Neural cell (in vitro differentiated cells): ENCODE measurements around the gene SIL1. TPM values are rescaled to one million over a fixed set of nuclear protein-coding genes. Genes with fewer than 3 reads are reported as not detected.
A peak's percentile ranks its signal among the peaks of the same experiment; 100 is the strongest.

ENCODE experiments used
- H2AFZ ChIP-seq: fragments of 200-600, 300-800 bp; sonication (generic), shearing (Covaris generic); 2 replicates; pipeline ENCODE4 v1.6.0; 2014; ENCODE audit warnings: low read depth, mild to moderate bottlenecking, antibody characterized with exemption, low read length, moderate library complexity
- H3F3A ChIP-seq: fragments of 200-600 bp; shearing (Covaris generic); 2 replicates; pipeline ENCODE4 v1.6.1; 2016; ENCODE audit warnings: mild to moderate bottlenecking, moderate library complexity, mixed read lengths, antibody characterized with exemption, low read length; ENCODE audit not compliant: insufficient read depth, poor library complexity, severe bottlenecking
- H3K27ac ChIP-seq: fragments of 200-600, 300-800 bp; sonication (generic), shearing (Covaris generic); 2 replicates; pipeline ENCODE4 v1.5.1; 2014; ENCODE audit warnings: mild to moderate bottlenecking, low read length, moderate library complexity
- H3K27me3 ChIP-seq: fragments of 300-800, 200-600 bp; sonication (generic), shearing (Covaris generic); 2 replicates; pipeline ENCODE4 v1.6.0; 2014; ENCODE audit warnings: mild to moderate bottlenecking, low read depth, low read length, moderate library complexity; ENCODE audit not compliant: insufficient read depth
- H3K36me3 ChIP-seq: fragments of 300-800, 200-600 bp; sonication (generic), shearing (Covaris generic); 2 replicates; pipeline ENCODE4 v1.5.1; 2014; ENCODE audit warnings: mild to moderate bottlenecking, antibody characterized with exemption, low read length, moderate library complexity; ENCODE audit not compliant: insufficient read depth
- H3K4me2 ChIP-seq: fragments of 300-800, 200-600 bp; sonication (generic), shearing (Covaris generic); 2 replicates; pipeline ENCODE4 v1.6.0; 2014; ENCODE audit warnings: mild to moderate bottlenecking, low read length
- H3K4me3 ChIP-seq: fragments of 300-800, 200-600 bp; sonication (generic), shearing (Covaris generic); 2 replicates; pipeline ENCODE4 v1.5.1; 2014; ENCODE audit warnings: mild to moderate bottlenecking, low read length, moderate library complexity
- H3K79me2 ChIP-seq: fragments of 200-600 bp; shearing (Covaris generic); replicated peaks from 2 replicates; pipeline ENCODE4 v1.6.0; 2014; ENCODE audit warnings: mild to moderate bottlenecking, low read length, moderate library complexity; ENCODE audit not compliant: insufficient read depth
- H3K9ac ChIP-seq: fragments of 300-800, 200-600 bp; sonication (generic), shearing (Covaris generic); 2 replicates; pipeline ENCODE4 v1.6.1; 2016; ENCODE audit warnings: mild to moderate bottlenecking, low read length, mixed read lengths
- H3K9me2 ChIP-seq: fragments of 200-600 bp; shearing (Covaris generic); 2 replicates; pipeline ENCODE4 v1.6.1; 2016; ENCODE audit warnings: mild to moderate bottlenecking, low read length, mixed read lengths; ENCODE audit not compliant: insufficient read depth
- H3K9me3 ChIP-seq: fragments of 200-600, 300-800 bp; sonication (generic), shearing (Covaris generic); 2 replicates; pipeline ENCODE4 v1.6.1; 2016; ENCODE audit warnings: mild to moderate bottlenecking, mixed run types, low read length, moderate library complexity, mixed read lengths
- H4K20me1 ChIP-seq: fragments of 200-600 bp; shearing (Covaris generic); 2 replicates; pipeline ENCODE4 v1.6.1; 2016; ENCODE audit warnings: mild to moderate bottlenecking, mixed run types; ENCODE audit not compliant: insufficient read depth
- CTCF ChIP-seq: fragments of 450-650 bp; IDR thresholded peaks from 2 replicates; pipeline ENCODE4 v1.5.1; 2014; ENCODE audit warnings: antibody characterized with exemption, mild to moderate bottlenecking, moderate library complexity; ENCODE audit not compliant: poor library complexity, severe bottlenecking
- EP300 ChIP-seq: fragments of 450-650 bp; conservative IDR thresholded peaks from 2 replicates; pipeline ENCODE4 v1.6.1; 2014; ENCODE audit warnings: antibody characterized with exemption, mild to moderate bottlenecking, moderate library complexity; ENCODE audit not compliant: poor library complexity, severe bottlenecking
- EZH2 ChIP-seq: fragments of 200-600, 300-800 bp; shearing (Covaris generic), sonication (generic); IDR thresholded peaks from 2 replicates; pipeline ENCODE4 v1.6.1; 2014; ENCODE audit warnings: antibody characterized with exemption, low read length, borderline replicate concordance, mild to moderate bottlenecking; ENCODE audit not compliant: insufficient read depth, poor library complexity, severe bottlenecking
- MXI1 ChIP-seq: fragments of 450-650 bp; conservative IDR thresholded peaks from 2 replicates; pipeline ENCODE4 v1.6.1; 2014; ENCODE audit warnings: antibody characterized with exemption, mild to moderate bottlenecking; ENCODE audit not compliant: poor library complexity, severe bottlenecking
- POLR2AphosphoS5 ChIP-seq: IDR thresholded peaks from 2 replicates; pipeline ENCODE4 v1.6.1; 2012
- RAD21 ChIP-seq: fragments of 450-650 bp; conservative IDR thresholded peaks from 2 replicates; pipeline ENCODE4 v1.6.1; 2014; ENCODE audit warnings: antibody characterized with exemption, mild to moderate bottlenecking, moderate library complexity
- REST ChIP-seq: IDR thresholded peaks from 2 replicates; pipeline ENCODE4 v1.6.1; 2012; ENCODE audit warnings: borderline replicate concordance
- SMC3 ChIP-seq: fragments of 450-650 bp; conservative IDR thresholded peaks from 2 replicates; pipeline ENCODE4 v1.6.1; 2014; ENCODE audit warnings: antibody characterized with exemption, mild to moderate bottlenecking, moderate library complexity; ENCODE audit not compliant: poor library complexity
- TAF1 ChIP-seq: IDR thresholded peaks from 2 replicates; pipeline ENCODE4 v1.6.1; 2012; ENCODE audit warnings: low read depth
- polyA plus RNA-seq: library from polyadenylated mRNA; depleted of rRNA; stranded (reverse); fragments of >200 nt; gene quantifications from 2 replicates; pipeline ENCODE4 v1.2.3, GENCODE V29; 2014

SIL1 gene
- polyA plus RNA-seq, 1 donor from 2014 or later: 4.7 TPM

DNA sequence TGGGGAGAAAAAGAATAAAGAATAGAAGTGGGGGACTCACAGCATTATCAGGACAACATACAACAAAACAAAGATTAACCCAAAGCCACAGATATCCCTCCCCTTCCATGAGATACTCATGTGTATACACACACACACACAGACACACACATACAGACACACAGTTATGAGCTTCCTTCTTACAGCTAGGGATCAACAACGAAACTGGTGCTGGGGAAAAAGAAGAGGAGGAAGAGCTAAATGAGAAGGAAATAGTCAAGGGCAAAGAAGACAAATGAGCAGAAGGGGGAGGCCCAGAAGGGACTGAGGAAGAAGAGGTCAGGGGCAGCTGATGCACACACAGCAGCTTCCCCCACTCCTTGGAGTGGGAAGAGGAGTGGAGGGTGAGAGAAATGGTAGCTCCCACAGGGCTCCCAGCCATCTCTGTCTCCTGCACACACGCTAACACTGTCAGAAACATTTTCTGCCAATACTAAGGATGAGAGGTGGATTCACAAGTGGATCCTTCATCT lies 66.2 kb downstream of the SIL1 start:
- no peak overlapping the region for H3K4me3 ChIP-seq
- no peak overlapping the region for H3K4me2 ChIP-seq
- no peaks in the 10 kb centered on the region for H3F3A ChIP-seq
- H2AFZ ChIP-seq: peak overlapping the region; percentile 12
- H3K9ac ChIP-seq: peak overlapping the region; percentile 13
- TF ChIP-seq TAF1 (no peak), SMC3 (no peak), EZH2 (no peak), RAD21 (no peak), EP300 (no peak), MXI1 (no peak), POLR2AphosphoS5 (no peak)
- peak overlapping the region; percentile 33 for H3K27ac ChIP-seq
- H3K9me3 ChIP-seq: no peaks in the 10 kb centered on the region
- no peaks in the 10 kb centered on the region for H4K20me1 ChIP-seq
- no peaks in the 10 kb centered on the region for H3K9me2 ChIP-seq
- H3K79me2 ChIP-seq: no peaks in the 10 kb centered on the region
- no peaks in the 10 kb centered on the region for H3K27me3 ChIP-seq
- no peaks in the 10 kb centered on the region for H3K36me3 ChIP-seq

- peak overlapping the region; percentile 12 for H2AFZ ChIP-seq
- no peak overlapping the region for H3K4me2 ChIP-seq
- H3K9ac ChIP-seq: peak overlapping the region; percentile 13
- no peaks in the 10 kb centered on the region for H3F3A ChIP-seq
- H3K36me3 ChIP-seq: no peaks in the 10 kb centered on the region
- H3K9me3 ChIP-seq: no peaks in the 10 kb centered on the region
- H3K9me2 ChIP-seq: no peaks in the 10 kb centered on the region
- peak overlapping the region; percentile 7 for H3K4me3 ChIP-seq
- no peak for TF ChIP-seq RAD21
- no peak for TF ChIP-seq REST
- no peaks in the 10 kb centered on the region for H3K27me3 ChIP-seq
- H4K20me1 ChIP-seq: no peaks in the 10 kb centered on the region
- peak overlapping the region; percentile 33 for H3K27ac ChIP-seq
- H3K79me2 ChIP-seq: no peaks in the 10 kb centered on the region
Observed at GRCh38 chr5:139131465-139131864, 66.7 kb downstream of the SIL1 start.

DNA sequence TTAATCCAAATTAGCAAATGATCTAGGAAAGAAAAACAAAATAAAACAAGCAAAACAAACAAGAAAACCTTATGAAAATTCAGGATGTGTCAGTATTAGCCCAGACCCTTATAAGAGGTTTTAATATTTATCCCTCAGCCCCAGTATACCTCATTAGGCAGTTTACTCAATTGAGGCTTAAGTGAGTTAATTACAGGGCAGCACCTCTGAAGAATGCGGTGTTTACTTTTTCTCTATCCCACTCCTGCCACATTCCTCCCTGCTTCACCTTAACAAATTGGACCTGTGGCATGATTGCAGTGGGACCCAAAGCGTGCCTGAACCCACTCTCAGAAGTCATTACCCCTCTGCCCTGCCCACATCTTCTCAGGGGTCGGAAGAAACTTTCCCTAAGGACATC lies 67.1 kb downstream of the SIL1 start:
- Histone ChIP-seq H3K4me3 (peak overlapping the region; percentile 7), H3K27ac (peak overlapping the region; percentile 33), H3F3A (no peaks in the 10 kb centered on the region), H3K79me2 (no peaks in the 10 kb centered on the region), H3K27me3 (no peaks in the 10 kb centered on the region), H4K20me1 (no peaks in the 10 kb centered on the region), H2AFZ (no peak overlapping the region), H3K9me3 (no peaks in the 10 kb centered on the region), H3K9me2 (no peaks in the 10 kb centered on the region), H3K4me2 (no peak overlapping the region), H3K36me3 (no peaks in the 10 kb centered on the region), H3K9ac (no peak overlapping the region)
- no peak for TF ChIP-seq MXI1
- TF ChIP-seq CTCF: no peak
- TF ChIP-seq POLR2AphosphoS5: no peak
- no peak for TF ChIP-seq TAF1
- no peak for TF ChIP-seq RAD21
- TF ChIP-seq REST: no peak
- TF ChIP-seq SMC3: no peak
- no peak for TF ChIP-seq EP300
- TF ChIP-seq EZH2: no peak
